Ovary (tissue), 3 donors: ENCODE measurements around the gene SLC9A9.

Source experiments
- CTCF ChIP-seq, 3 donors: fragments of 450-650 bp in 2 of 3; fragments of 200-600 bp in 1 of 3; IDR thresholded peaks; one replicate each; pipeline versions ENCODE4 v1.5.1 to v1.8.0; 2016 to 2022; ENCODE audit warnings: antibody characterized with exemption in 3 of 3, mild to moderate bottlenecking in 1 of 3
- EP300 ChIP-seq: sonication (generic); formaldehyde crosslinking; IDR thresholded peaks from one replicate; pipeline ENCODE4 v1.6.1; 2017; ENCODE audit warnings: antibody characterized with exemption
- POLR2A ChIP-seq: fragments of 450-650 bp; IDR thresholded peaks from one replicate; pipeline ENCODE4 v1.6.1; 2017; ENCODE audit warnings: antibody characterized with exemption, mild to moderate bottlenecking, moderate library complexity
- donor health status: DM: no; HTN: no; CAD: no.

- TF ChIP-seq CTCF (IDR thresholded peaks at IDR 0.05), result no peak
- no peak for TF ChIP-seq POLR2A
- TF ChIP-seq EP300, result no peak
Observed at GRCh38 chr3:143258692-143259091, 589.6 kb downstream of the SLC9A9 start.
